H9 (cell line): ENCODE measurements around the gene GPR82. TPM values are rescaled to one million over a fixed set of nuclear protein-coding genes. Genes with fewer than 3 reads are reported as not detected.

Experiments used
- DNase-seq: peaks from one replicate; pipeline ENCODE4 v3.0.0-alpha.2; 2017
- H2AFZ ChIP-seq: one replicate; pipeline ENCODE4 v1.6.1; 2013; ENCODE audit warnings: mild to moderate bottlenecking, low read length, control low read depth, moderate library complexity
- H2AK5ac ChIP-seq: 2 replicates; pipeline ENCODE4 v1.6.1; 2013; ENCODE audit warnings: low read length, control low read depth, mixed read lengths; ENCODE audit not compliant: insufficient read length
- H2BK120ac ChIP-seq: one replicate; pipeline ENCODE4 v1.6.1; 2013; ENCODE audit warnings: low read depth, mild to moderate bottlenecking, low read length, control low read depth, inconsistent platforms; ENCODE audit not compliant: poor library complexity, severe bottlenecking
- H2BK12ac ChIP-seq: 2 replicates; pipeline ENCODE4 v1.6.1; 2013; ENCODE audit warnings: low read length, control low read depth, mixed read lengths, low read depth; ENCODE audit not compliant: insufficient read length
- H2BK15ac ChIP-seq: 2 replicates; pipeline ENCODE4 v1.6.1; 2013; ENCODE audit warnings: low read depth, low read length, control low read depth
- H2BK20ac ChIP-seq: one replicate; pipeline ENCODE4 v1.6.1; 2013; ENCODE audit warnings: low read depth, mild to moderate bottlenecking, low read length, control low read depth, inconsistent platforms; ENCODE audit not compliant: poor library complexity, severe bottlenecking
- H2BK5ac ChIP-seq: 2 replicates; pipeline ENCODE4 v1.6.1; 2013; ENCODE audit warnings: low read length, control low read depth, mixed read lengths; ENCODE audit not compliant: insufficient read length
- H3K14ac ChIP-seq: 2 replicates; pipeline ENCODE4 v1.6.1; 2013; ENCODE audit warnings: low read length, control low read depth; ENCODE audit not compliant: insufficient read depth
- H3K18ac ChIP-seq: 2 replicates; pipeline ENCODE4 v1.6.1; 2013; ENCODE audit warnings: low read depth, mild to moderate bottlenecking, mixed read lengths, low read length, control low read depth; ENCODE audit not compliant: insufficient read length
- H3K23ac ChIP-seq: 2 replicates; pipeline ENCODE4 v1.6.1; 2013; ENCODE audit warnings: low read length, control low read depth, mixed read lengths, low read depth; ENCODE audit not compliant: insufficient read length
- H3K23me2 ChIP-seq: 2 replicates; pipeline ENCODE4 v1.6.1; 2013; ENCODE audit warnings: low read depth, mild to moderate bottlenecking, mixed read lengths, low read length, control low read depth; ENCODE audit not compliant: insufficient read length, poor library complexity, severe bottlenecking
- H3K27ac ChIP-seq: 2 replicates; pipeline ENCODE4 v1.5.1; 2013; ENCODE audit warnings: low read length, control low read depth, mixed read lengths, low read depth; ENCODE audit not compliant: insufficient read length
- H3K27me3 ChIP-seq: 2 replicates; pipeline ENCODE4 v1.6.1; 2013; ENCODE audit warnings: low read length, control low read depth, inconsistent platforms; ENCODE audit not compliant: insufficient read depth
- H3K4ac ChIP-seq: 2 replicates; pipeline ENCODE4 v1.6.1; 2013; ENCODE audit warnings: low read depth, mild to moderate bottlenecking, control low read depth, inconsistent platforms, low read length, moderate library complexity
- H3K4me1 ChIP-seq: 2 replicates; pipeline ENCODE4 v1.6.1; 2013; ENCODE audit warnings: low read length, control low read depth, inconsistent platforms; ENCODE audit not compliant: insufficient read depth
- H3K4me2 ChIP-seq: 2 replicates; pipeline ENCODE4 v1.6.1; 2013; ENCODE audit warnings: low read length, control low read depth, mixed read lengths; ENCODE audit not compliant: insufficient read length, insufficient read depth
- H3K56ac ChIP-seq: 2 replicates; pipeline ENCODE4 v1.6.1; 2013; ENCODE audit warnings: low read depth, mild to moderate bottlenecking, mixed read lengths, low read length, control low read depth; ENCODE audit not compliant: insufficient read length
- H3K79me1 ChIP-seq: 2 replicates; pipeline ENCODE4 v1.6.1; 2013; ENCODE audit warnings: low read depth, mild to moderate bottlenecking, moderate library complexity, low read length, control low read depth, inconsistent platforms; ENCODE audit not compliant: insufficient read depth, poor library complexity, severe bottlenecking
- H3K79me2 ChIP-seq: 2 replicates; pipeline ENCODE4 v1.6.1; 2013; ENCODE audit warnings: low read length, control low read depth, inconsistent platforms; ENCODE audit not compliant: insufficient read depth
- H3K9ac ChIP-seq: 2 replicates; pipeline ENCODE4 v1.6.1; 2013; ENCODE audit warnings: low read length, control low read depth, mixed read lengths; ENCODE audit not compliant: insufficient read length; ENCODE audit errors: extremely low read depth
- H3K9me3 ChIP-seq: one replicate; pipeline ENCODE4 v1.6.1; 2013; ENCODE audit warnings: low read depth, low read length, inconsistent platforms; ENCODE audit not compliant: control insufficient read depth
- H3T11ph ChIP-seq: one replicate; pipeline ENCODE4 v1.6.1; 2013; ENCODE audit warnings: mild to moderate bottlenecking, low read length, control low read depth, inconsistent platforms
- H4K20me1 ChIP-seq: one replicate; pipeline ENCODE4 v1.6.1; 2013; ENCODE audit not compliant: control insufficient read depth, insufficient read length, insufficient read depth
- H4K5ac ChIP-seq: 2 replicates; pipeline ENCODE4 v1.6.1; 2013; ENCODE audit warnings: low read depth, mild to moderate bottlenecking, mixed read lengths, low read length, control low read depth; ENCODE audit not compliant: insufficient read length
- H4K8ac ChIP-seq: replicated peaks from 2 replicates; pipeline ENCODE4 v1.6.1; 2013; ENCODE audit warnings: low read length, control low read depth, mixed read lengths, low read depth; ENCODE audit not compliant: insufficient read length
- H4K91ac ChIP-seq: 2 replicates; pipeline ENCODE4 v1.6.1; 2013; ENCODE audit warnings: low read depth, mild to moderate bottlenecking, moderate library complexity, mixed read lengths, low read length, control low read depth; ENCODE audit not compliant: insufficient read length
- H3K27ac Mint-ChIP-seq, 3 experiments: 2 replicates in 2 of 3; 3 replicates in 1 of 3; pipeline ENCODE4 v1.8.0; 2020 to 2021; ENCODE audit warnings: mixed read lengths in 3 of 3, mild to moderate bottlenecking in 1 of 3, moderate library complexity in 1 of 3
- H3K27me3 Mint-ChIP-seq: 2 replicates; pipeline ENCODE4 v1.8.0; 2021; ENCODE audit warnings: low read depth, mild to moderate bottlenecking, moderate library complexity, mixed read lengths
- H3K36me3 Mint-ChIP-seq, 3 experiments: 2 replicates in 2 of 3; 3 replicates in 1 of 3; pipeline ENCODE4 v1.8.0; 2020 to 2021; ENCODE audit warnings: low read depth in 3 of 3, mixed read lengths in 3 of 3; ENCODE audit not compliant: insufficient read depth in 1 of 3
- H3K4me1 Mint-ChIP-seq, 2 experiments: 2 replicates each; pipeline ENCODE4 v1.8.0; 2020; ENCODE audit warnings: mixed read lengths in 2 of 2
- H3K4me3 Mint-ChIP-seq, 2 experiments: 2 replicates in 1 of 2; 3 replicates in 1 of 2; pipeline ENCODE4 v1.8.0; 2020 to 2021; ENCODE audit warnings: mild to moderate bottlenecking in 2 of 2, mixed read lengths in 2 of 2, moderate library complexity in 1 of 2
- H3K9me3 Mint-ChIP-seq, 2 experiments: 2 replicates in 1 of 2; 3 replicates in 1 of 2; pipeline ENCODE4 v1.8.0; 2020; ENCODE audit warnings: mild to moderate bottlenecking in 2 of 2, mixed read lengths in 2 of 2, moderate library complexity in 1 of 2
- WGBS: extraction: QIAGEN DNeasy Blood & Tissue Kit; methylation state at CpG from one replicate; pipeline ENCODE4 v1.1.7; 2013; ENCODE audit warnings: missing lambda C conversion rate, low lambda C conversion rate, mixed read lengths; ENCODE audit not compliant: insufficient read length; ENCODE audit errors: extremely low coverage; 5-methylcytosine and 5-hydroxymethylcytosine counted together
- total RNA-seq: library from RNA; stranded (reverse); gene quantifications from 2 replicates; pipeline ENCODE4 v1.2.1, GENCODE V29; 2021
- TF ChIP-seq, protein P1 (sequence below): fragments of 200-600 bp; sonication (generic); conservative IDR thresholded peaks from 3 replicates; pipeline ENCODE4 v1.8.0; 2021; ENCODE audit warnings: antibody characterized with exemption, mild to moderate bottlenecking

GPR82 gene
- total RNA-seq, 1 experiment from 2014 or later = not detected

DNA sequence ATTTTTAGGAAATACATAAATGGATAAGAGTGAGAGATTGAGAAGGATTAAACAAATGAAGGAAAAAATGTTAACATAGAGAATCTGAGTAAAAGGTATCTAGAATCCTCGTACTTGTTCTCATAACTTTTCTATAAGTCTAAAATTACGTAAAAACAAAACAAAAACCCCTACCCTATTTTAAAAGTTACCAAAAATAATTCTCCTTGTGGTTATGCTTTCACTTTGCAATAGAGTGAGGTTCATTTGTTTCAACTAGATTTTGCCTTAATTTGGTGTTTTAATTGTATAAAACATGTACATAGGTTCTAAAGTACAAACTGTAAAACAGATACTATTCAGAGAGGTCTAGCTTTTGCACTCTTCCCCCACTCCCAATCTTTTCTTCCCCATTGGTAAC, 39.0 kb upstream of the GPR82 start:
- H3K36me3 Mint-ChIP-seq = peaks cover 0 to 7% (median 3%) of the 10 kb centered on the region in 3 experiments; a peak in 4 of 7 replicates
- peaks cover 46 to 50% of the 10 kb centered on the region in 2 experiments for H3K9me3 Mint-ChIP-seq
- DNase-seq = no peak
- Histone ChIP-seq H3K9ac (no peak overlapping the region), H2BK120ac (no peak overlapping the region), H3K18ac (no peak overlapping the region), H3K4me2 (no peak overlapping the region), H3K14ac (no peak overlapping the region), H3K79me1 (no peaks in the 10 kb centered on the region), H3K9me3 (no peaks in the 10 kb centered on the region), H3T11ph (no peak overlapping the region), H2BK12ac (no peak overlapping the region), H2AK5ac (no peak overlapping the region), H2BK5ac (no peak overlapping the region), H2BK15ac (no peak overlapping the region), H4K8ac (no peak overlapping the region), H3K79me2 (no peaks in the 10 kb centered on the region), H3K23me2 (no peaks in the 10 kb centered on the region), H3K4ac (no peak overlapping the region), H3K23ac (no peak overlapping the region), H4K91ac (no peak overlapping the region), H2AFZ (no peak overlapping the region), H3K56ac (no peak overlapping the region), H3K27ac (no peak overlapping the region), H2BK20ac (no peak overlapping the region), H3K4me1 (no peaks in the 10 kb centered on the region), H4K20me1 (no peaks in the 10 kb centered on the region), H4K5ac (no peak overlapping the region), H3K27me3 (no peaks in the 10 kb centered on the region)
- no peaks in the 10 kb centered on the region for H3K27me3 Mint-ChIP-seq
- no CpG with 5 or more reads among the region's 2 CpGs for WGBS
- TF ChIP-seq, protein P1, sequence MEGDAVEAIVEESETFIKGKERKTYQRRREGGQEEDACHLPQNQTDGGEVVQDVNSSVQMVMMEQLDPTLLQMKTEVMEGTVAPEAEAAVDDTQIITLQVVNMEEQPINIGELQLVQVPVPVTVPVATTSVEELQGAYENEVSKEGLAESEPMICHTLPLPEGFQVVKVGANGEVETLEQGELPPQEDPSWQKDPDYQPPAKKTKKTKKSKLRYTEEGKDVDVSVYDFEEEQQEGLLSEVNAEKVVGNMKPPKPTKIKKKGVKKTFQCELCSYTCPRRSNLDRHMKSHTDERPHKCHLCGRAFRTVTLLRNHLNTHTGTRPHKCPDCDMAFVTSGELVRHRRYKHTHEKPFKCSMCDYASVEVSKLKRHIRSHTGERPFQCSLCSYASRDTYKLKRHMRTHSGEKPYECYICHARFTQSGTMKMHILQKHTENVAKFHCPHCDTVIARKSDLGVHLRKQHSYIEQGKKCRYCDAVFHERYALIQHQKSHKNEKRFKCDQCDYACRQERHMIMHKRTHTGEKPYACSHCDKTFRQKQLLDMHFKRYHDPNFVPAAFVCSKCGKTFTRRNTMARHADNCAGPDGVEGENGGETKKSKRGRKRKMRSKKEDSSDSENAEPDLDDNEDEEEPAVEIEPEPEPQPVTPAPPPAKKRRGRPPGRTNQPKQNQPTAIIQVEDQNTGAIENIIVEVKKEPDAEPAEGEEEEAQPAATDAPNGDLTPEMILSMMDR = no peak
- H3K4me1 Mint-ChIP-seq = no peaks in the 10 kb centered on the region
- H3K27ac Mint-ChIP-seq = no peak overlapping the region
- no peak overlapping the region for H3K4me3 Mint-ChIP-seq
